Measurements from ENCODE around the gene PALD1. TPM values are rescaled to one million over a fixed set of nuclear protein-coding genes. Genes with fewer than 3 reads are reported as not detected.

The PALD1 gene
- total and polyA plus RNA-seq, 12 donors: 2.0 to 16.2 (median 7.4) TPM

- WGBS, 4 donors: 72 to 80% (median 77%) methylated on average over 11 to 13 of the region's 13 CpGs
- TF ChIP-seq, protein P1, sequence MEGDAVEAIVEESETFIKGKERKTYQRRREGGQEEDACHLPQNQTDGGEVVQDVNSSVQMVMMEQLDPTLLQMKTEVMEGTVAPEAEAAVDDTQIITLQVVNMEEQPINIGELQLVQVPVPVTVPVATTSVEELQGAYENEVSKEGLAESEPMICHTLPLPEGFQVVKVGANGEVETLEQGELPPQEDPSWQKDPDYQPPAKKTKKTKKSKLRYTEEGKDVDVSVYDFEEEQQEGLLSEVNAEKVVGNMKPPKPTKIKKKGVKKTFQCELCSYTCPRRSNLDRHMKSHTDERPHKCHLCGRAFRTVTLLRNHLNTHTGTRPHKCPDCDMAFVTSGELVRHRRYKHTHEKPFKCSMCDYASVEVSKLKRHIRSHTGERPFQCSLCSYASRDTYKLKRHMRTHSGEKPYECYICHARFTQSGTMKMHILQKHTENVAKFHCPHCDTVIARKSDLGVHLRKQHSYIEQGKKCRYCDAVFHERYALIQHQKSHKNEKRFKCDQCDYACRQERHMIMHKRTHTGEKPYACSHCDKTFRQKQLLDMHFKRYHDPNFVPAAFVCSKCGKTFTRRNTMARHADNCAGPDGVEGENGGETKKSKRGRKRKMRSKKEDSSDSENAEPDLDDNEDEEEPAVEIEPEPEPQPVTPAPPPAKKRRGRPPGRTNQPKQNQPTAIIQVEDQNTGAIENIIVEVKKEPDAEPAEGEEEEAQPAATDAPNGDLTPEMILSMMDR (IDR thresholded peaks at IDR 0.05): no peak
- no peak for TF ChIP-seq POLR2A (IDR thresholded peaks at IDR 0.05)
- DNase-seq: no peak
- no peaks in the 10 kb centered on the region for H3K36me3 ChIP-seq (replicated peaks in 1 of 2)
- peaks cover 0 to 21% of the 10 kb centered on the region in 2 donors for H3K4me1 ChIP-seq (replicated peaks in 1 of 2)
- H3K27me3 ChIP-seq: no peaks in the 10 kb centered on the region
- no peak overlapping the region for H3K4me3 ChIP-seq
- intact Hi-C loops (cut with DNase I): no loop called here
- H3K27ac ChIP-seq: peak overlapping the region in 1 of 5 donors; percentile 89
- no peaks in the 10 kb centered on the region for H3K9me3 ChIP-seq (replicated peaks in 1 of 3)
Measured at GRCh38 chr10:70496341-70497119, 18.0 kb downstream of the PALD1 start.

DNA sequence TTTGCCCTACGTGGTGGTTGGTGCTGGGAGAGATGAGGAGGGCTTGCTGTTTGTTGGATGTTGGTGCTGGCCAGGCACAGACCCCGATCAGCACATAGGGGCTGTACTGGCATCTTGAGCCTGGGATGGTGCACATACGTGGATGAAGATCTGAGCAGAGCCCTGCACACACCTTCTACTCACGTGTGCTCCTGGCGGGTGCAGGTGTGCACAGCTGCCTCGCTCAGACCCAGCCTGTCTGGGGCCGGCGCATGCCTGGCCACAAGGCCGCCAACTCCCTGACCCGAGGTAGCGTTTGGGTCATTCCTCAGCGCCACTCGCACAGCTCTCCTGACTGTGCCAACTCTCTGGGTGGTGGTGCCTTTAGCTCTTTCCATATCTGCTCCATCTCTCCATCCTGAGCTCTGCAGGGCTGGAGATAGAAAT is 18.6 kb downstream of the PALD1 start:
- intact Hi-C loops (cut with DNase I): no loop called here
- Histone ChIP-seq H3K9me3 (replicated peaks in 1 of 3) (no peaks in the 10 kb centered on the region), H3K27ac (no peak overlapping the region), H3K4me3 (no peak overlapping the region), H3K4me1 (replicated peaks in 1 of 2) (peaks cover 0 to 21% of the 10 kb centered on the region in 2 donors), H3K27me3 (no peaks in the 10 kb centered on the region), H3K36me3 (replicated peaks in 1 of 2) (no peaks in the 10 kb centered on the region)
- DNase-seq: no peak
- WGBS, 4 donors: 79 to 90% (median 84%) methylated on average over 7 to 13 of the region's 13 CpGs
- TF ChIP-seq, protein P1 (IDR thresholded peaks at IDR 0.05): no peak
- no peak for TF ChIP-seq POLR2A (IDR thresholded peaks at IDR 0.05)

DNA sequence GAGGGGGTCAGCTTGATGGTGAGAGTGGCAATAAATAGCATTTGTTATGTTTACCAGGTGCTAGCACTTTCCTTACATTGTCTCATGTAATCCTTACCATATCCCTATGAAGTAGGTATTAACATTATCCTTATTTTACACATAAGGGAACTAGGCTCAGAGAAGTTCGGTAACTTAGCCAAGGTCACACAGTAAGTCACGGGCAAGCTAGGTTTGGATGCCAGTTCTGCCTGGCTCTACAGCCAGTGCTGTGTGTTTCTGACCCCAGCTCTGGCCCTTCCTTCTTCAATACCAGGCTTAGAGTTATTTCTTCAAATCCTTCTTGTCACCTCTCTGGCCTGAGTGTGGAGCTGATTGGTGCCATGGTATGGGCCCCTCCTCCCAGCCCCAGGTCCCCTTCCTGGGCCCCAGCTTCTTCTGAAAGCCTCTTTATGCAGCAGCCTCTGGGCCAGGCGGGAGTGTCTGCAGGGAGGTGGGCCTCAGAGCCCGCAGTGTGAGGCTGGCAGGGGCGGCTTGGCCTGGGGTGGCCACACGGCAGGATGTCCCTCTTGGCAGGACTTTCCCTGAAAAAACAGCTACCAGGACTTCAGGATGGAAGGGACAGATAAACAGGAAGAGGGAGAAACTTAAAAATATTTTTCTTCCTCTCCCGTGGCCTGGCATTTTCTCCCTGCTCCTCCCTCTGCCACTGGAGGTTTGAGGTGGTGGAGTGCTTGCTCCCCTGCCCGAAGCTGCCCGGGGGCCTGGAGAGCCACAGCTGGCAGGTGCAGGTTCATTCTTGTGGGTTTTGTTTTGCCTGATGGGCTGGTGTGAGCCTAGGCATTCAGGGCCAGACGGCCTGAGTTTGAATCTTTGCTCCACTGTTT is 20.6 kb downstream of the PALD1 start:
- peaks cover 0 to 21% of the 10 kb centered on the region in 2 donors for H3K4me1 ChIP-seq (replicated peaks in 1 of 2)
- H3K4me3 ChIP-seq: no peak overlapping the region
- DNase-seq: no peak
- H3K27ac ChIP-seq: peak overlapping the region in 4 of 5 donors; percentile 22 to 64 (median 40)
- TF ChIP-seq POLR2A (IDR thresholded peaks at IDR 0.05): no peak
- TF ChIP-seq, protein P1 (IDR thresholded peaks at IDR 0.05): no peak
- no peaks in the 10 kb centered on the region for H3K9me3 ChIP-seq (replicated peaks in 1 of 3)
- 57 to 71% (median 61%) methylated on average over 5 to 10 of the region's 10 CpGs for WGBS, 4 donors
- no peaks in the 10 kb centered on the region for H3K36me3 ChIP-seq (replicated peaks in 1 of 2)
- intact Hi-C loops (cut with DNase I): no loop called here
- no peaks in the 10 kb centered on the region for H3K27me3 ChIP-seq

DNA sequence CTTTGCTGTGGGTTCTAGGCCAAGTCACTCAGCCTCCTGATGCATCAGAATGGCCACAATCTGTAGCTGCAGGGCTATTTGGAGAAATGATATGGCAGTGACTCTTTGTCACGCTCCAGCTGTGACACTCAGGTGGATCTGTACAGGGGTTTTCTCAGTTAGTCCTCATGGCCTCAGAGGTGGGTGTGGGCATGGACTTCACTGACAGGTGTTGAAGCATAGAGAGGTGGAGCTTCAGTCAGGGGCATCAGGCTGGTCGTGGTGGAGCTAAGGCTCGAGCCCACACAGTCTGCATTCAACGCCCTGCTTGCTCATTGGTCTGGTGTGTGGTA is 21.2 kb downstream of the PALD1 start:
- Histone ChIP-seq H3K4me3 (no peak overlapping the region), H3K27ac (peak overlapping the region in 4 of 5 donors; percentile 22 to 64 (median 40)), H3K27me3 (no peaks in the 10 kb centered on the region), H3K9me3 (replicated peaks in 1 of 3) (no peaks in the 10 kb centered on the region), H3K36me3 (replicated peaks in 1 of 2) (no peaks in the 10 kb centered on the region), H3K4me1 (replicated peaks in 1 of 2) (peaks cover 0 to 21% of the 10 kb centered on the region in 2 donors)
- DNase-seq: no peak
- no peak for TF ChIP-seq POLR2A (IDR thresholded peaks at IDR 0.05)
- TF ChIP-seq, protein P1 (IDR thresholded peaks at IDR 0.05): no peak
- 71 to 100% (median 85%) methylated on average over 1 to 4 of the region's 4 CpGs for WGBS, 4 donors
- intact Hi-C loops (cut with DNase I): no loop called here

Measured in adrenal gland (tissue), 12 donors.